HEK293T (cell line): ENCODE results near the gene CACNA1S.

Source experiments
- CTCF ChIA-PET: fragments of 350-600 bp; formaldehyde crosslinking; extraction: SDS; loops from one replicate; lab custom pipeline; 2021; ENCODE audit warnings: antibody characterized with exemption, inconsistent platforms; lab: Yijun Ruan, JAX
- POLR2A ChIA-PET: fragments of 350-600 bp; formaldehyde crosslinking; extraction: SDS; loops from one replicate; lab custom pipeline; 2020; ENCODE audit warnings: antibody characterized with exemption, inconsistent platforms; lab: Yijun Ruan, JAX
- DNase-seq: peaks from one replicate; pipeline ENCODE4 v3.0.0; 2012; ENCODE audit warnings: mixed read lengths; ENCODE audit errors: extremely low spot score
- ARNT ChIP-seq: fragments of 450-650 bp; IDR thresholded peaks from 2 replicates; pipeline ENCODE4 v1.6.1; 2017; ENCODE audit warnings: mild to moderate bottlenecking
- BHLHE40 ChIP-seq: fragments of 450-650 bp; IDR thresholded peaks from 2 replicates; pipeline ENCODE4 v1.6.1; 2016; ENCODE audit warnings: mild to moderate bottlenecking, moderate library complexity, borderline replicate concordance
- CTBP1 ChIP-seq: fragments of 450-650 bp; IDR thresholded peaks from 2 replicates; pipeline ENCODE4 v1.6.1; 2016; ENCODE audit warnings: borderline replicate concordance
- ELF4 ChIP-seq: fragments of 450-650 bp; IDR thresholded peaks from 2 replicates; pipeline ENCODE4 v1.6.1; 2017; ENCODE audit warnings: antibody characterized with exemption
- FOXA1 ChIP-seq: fragments of 450-650 bp; IDR thresholded peaks from 2 replicates; pipeline ENCODE4 v1.6.1; 2016; ENCODE audit warnings: mild to moderate bottlenecking
- FOXK2 ChIP-seq: fragments of 450-650 bp; IDR thresholded peaks from 2 replicates; pipeline ENCODE4 v1.6.1; 2016; ENCODE audit warnings: mild to moderate bottlenecking
- FOXM1 ChIP-seq: fragments of 450-650 bp; IDR thresholded peaks from 2 replicates; pipeline ENCODE4 v1.6.1; 2017; ENCODE audit warnings: mild to moderate bottlenecking, borderline replicate concordance
- HDGF ChIP-seq: fragments of 450-650 bp; IDR thresholded peaks from 2 replicates; pipeline ENCODE4 v1.6.1; 2017; ENCODE audit warnings: antibody characterized with exemption, borderline replicate concordance
- L3MBTL2 ChIP-seq: fragments of 450-650 bp; conservative IDR thresholded peaks from 2 replicates; pipeline ENCODE4 v1.6.1; 2016; ENCODE audit warnings: mild to moderate bottlenecking
- LEF1 ChIP-seq: fragments of 450-650 bp; IDR thresholded peaks from 2 replicates; pipeline ENCODE4 v1.6.1; 2017; ENCODE audit warnings: mild to moderate bottlenecking, borderline replicate concordance
- NFRKB ChIP-seq: fragments of 450-650 bp; IDR thresholded peaks from 2 replicates; pipeline ENCODE4 v1.6.1; 2016; ENCODE audit warnings: mild to moderate bottlenecking, moderate library complexity
- PKNOX1 ChIP-seq: fragments of 450-650 bp; IDR thresholded peaks from 2 replicates; pipeline ENCODE4 v1.6.1; 2016
- SP1 ChIP-seq: fragments of 450-650 bp; IDR thresholded peaks from 2 replicates; pipeline ENCODE4 v1.6.1; 2017
- SUZ12 ChIP-seq: fragments of 450-650 bp; IDR thresholded peaks from 2 replicates; pipeline ENCODE4 v1.6.1; 2016; ENCODE audit warnings: mild to moderate bottlenecking
- TARDBP ChIP-seq: fragments of 450-650 bp; IDR thresholded peaks from 2 replicates; pipeline ENCODE4 v1.6.1; 2016
- ZNF384 ChIP-seq: fragments of 450-650 bp; IDR thresholded peaks from 2 replicates; pipeline ENCODE4 v1.6.1; 2016

CACNA1S gene

GRCh38 chr1:201062511-201063091 lies 49.6 kb downstream of the CACNA1S start:
- TF ChIP-seq LEF1 (no peak), SP1 (no peak), L3MBTL2 (no peak), TARDBP (no peak), ARNT (no peak), HDGF (no peak), PKNOX1 (no peak), NFRKB (no peak), ZNF384 (no peak), CTBP1 (no peak), FOXK2 (no peak), FOXM1 (no peak), ELF4 (no peak), FOXA1 (no peak), BHLHE40 (no peak), SUZ12 (no peak)
- no peak for DNase-seq
- POLR2A ChIA-PET, result no interaction called here
- CTCF ChIA-PET, result no interaction called here

- POLR2A ChIA-PET, result no interaction called here
- CTCF ChIA-PET, result no interaction called here
- no peak for DNase-seq
Measured at GRCh38 chr1:201061886-201062285, 50.3 kb downstream of the CACNA1S start.

GRCh38 chr1:201061049-201061448 lies 51.2 kb downstream of the CACNA1S start:
- POLR2A ChIA-PET, result no interaction called here
- DNase-seq, result no peak
- CTCF ChIA-PET, result no interaction called here
- TF ChIP-seq ELF4, result no peak
- no peak for TF ChIP-seq PKNOX1
- TF ChIP-seq L3MBTL2, result no peak
- TF ChIP-seq TARDBP, result no peak
- no peak for TF ChIP-seq HDGF
- no peak for TF ChIP-seq LEF1
- no peak for TF ChIP-seq CTBP1

More at GRCh38 chr1:201061886-201062285, 50.3 kb downstream of the CACNA1S start:
- TF ChIP-seq BHLHE40 (no peak), FOXM1 (no peak), HDGF (no peak)

- DNase-seq, result no peak
- ChIA-PET CTCF (no interaction called here), POLR2A (no interaction called here)
- TF ChIP-seq FOXA1 (no peak), ZNF384 (no peak), L3MBTL2 (no peak), HDGF (no peak), BHLHE40 (no peak), PKNOX1 (no peak), SP1 (no peak), CTBP1 (no peak), TARDBP (no peak), ELF4 (no peak), NFRKB (no peak), FOXM1 (no peak), LEF1 (no peak)
Measured at GRCh38 chr1:201060586-201060985, 51.6 kb downstream of the CACNA1S start.

- CTCF ChIA-PET, result interaction anchor here (1.0 kb wide), 1 partner anchor 88 kb away, joined by 4 read pairs; no protein-coding TSS in a partner anchor
- POLR2A ChIA-PET, result no interaction called here
Measured at GRCh38 chr1:201059871-201060555, 52.2 kb downstream of the CACNA1S start.

GRCh38 chr1:201059401-201059800 lies 52.8 kb downstream of the CACNA1S start:
- TF ChIP-seq BHLHE40, result no peak
- no peak for TF ChIP-seq ZNF384
- no peak for TF ChIP-seq FOXK2
- TF ChIP-seq ELF4, result no peak
- no peak for TF ChIP-seq SP1
- TF ChIP-seq FOXM1, result no peak
- no peak for TF ChIP-seq FOXA1
- no peak for TF ChIP-seq HDGF
- TF ChIP-seq SUZ12, result no peak
- no peak for TF ChIP-seq CTBP1
- TF ChIP-seq TARDBP, result no peak
- TF ChIP-seq PKNOX1, result no peak
- TF ChIP-seq ARNT, result no peak
- TF ChIP-seq LEF1, result no peak
- no peak for TF ChIP-seq L3MBTL2
- no peak for TF ChIP-seq NFRKB
- POLR2A ChIA-PET, result no interaction called here
- CTCF ChIA-PET, result interaction anchor here (1.0 kb wide), 1 partner anchor 87 kb away, joined by 4 read pairs; no protein-coding TSS in a partner anchor
- no peak for DNase-seq

More at GRCh38 chr1:201059871-201060555, 52.2 kb downstream of the CACNA1S start:
- DNase-seq, result no peak
- TF ChIP-seq BHLHE40, result no peak
- no peak for TF ChIP-seq FOXK2
- no peak for TF ChIP-seq L3MBTL2
- TF ChIP-seq SP1, result no peak
- no peak for TF ChIP-seq TARDBP
- no peak for TF ChIP-seq SUZ12
- no peak for TF ChIP-seq ELF4
- no peak for TF ChIP-seq ZNF384
- no peak for TF ChIP-seq LEF1
- no peak for TF ChIP-seq FOXM1
- no peak for TF ChIP-seq CTBP1
- TF ChIP-seq HDGF, result no peak
- TF ChIP-seq NFRKB, result no peak
- TF ChIP-seq FOXA1, result no peak
